Fibroblast of villous mesenchyme (primary cell): ENCODE results near the gene SERPINA10. TPM values are rescaled to one million over a fixed set of nuclear protein-coding genes. Genes with fewer than 3 reads are reported as not detected.
"Not testable (repeated sequence)": the region's sequence is repeated elsewhere in the genome, so short reads cannot be mapped to it uniquely, and the experiment has no call there.

Experiments used
- DNase-seq: peaks from one replicate; pipeline ENCODE4 v3.0.0-alpha.2; 2010; ENCODE audit warnings: low read depth
- H3K4me3 ChIP-seq: 2 replicates; pipeline ENCODE4 v1.5.1; 2011; ENCODE audit warnings: low read depth, mild to moderate bottlenecking, low read length
- total RNA-seq: library from RNA; depleted of rRNA; stranded (reverse); fragments of >200 nt; gene quantifications from 2 replicates; pipeline ENCODE4 v1.2.3, GENCODE V29; 2012
- TF ChIP-seq, protein P1 (sequence below): IDR thresholded peaks from 2 replicates; pipeline ENCODE4 v1.5.1; 2012; ENCODE audit warnings: low read depth, mild to moderate bottlenecking, low read length; ENCODE audit not compliant: insufficient read depth

The SERPINA10 gene
- total RNA-seq, 1 donor = not detected

DNA sequence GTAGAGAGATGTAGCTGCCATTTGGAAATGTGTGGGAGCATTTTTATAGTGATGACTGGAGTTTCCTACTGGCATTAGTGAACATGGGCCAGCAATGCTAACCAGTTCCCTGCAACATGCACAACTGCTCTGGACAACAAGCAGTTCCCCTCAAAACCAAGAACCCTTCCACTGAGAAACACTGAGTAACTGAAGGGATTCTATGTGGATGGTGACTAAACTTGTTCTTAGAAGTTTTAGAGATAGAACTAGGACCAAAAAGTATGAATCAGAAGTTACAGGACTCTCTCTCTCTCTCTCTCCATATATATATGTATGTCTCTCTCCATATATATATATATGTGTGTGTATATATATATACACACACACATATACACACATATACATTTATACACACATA lies 7.9 kb downstream of the SERPINA10 start:
- no peak overlapping the region for H3K4me3 ChIP-seq
- TF ChIP-seq, protein P1, sequence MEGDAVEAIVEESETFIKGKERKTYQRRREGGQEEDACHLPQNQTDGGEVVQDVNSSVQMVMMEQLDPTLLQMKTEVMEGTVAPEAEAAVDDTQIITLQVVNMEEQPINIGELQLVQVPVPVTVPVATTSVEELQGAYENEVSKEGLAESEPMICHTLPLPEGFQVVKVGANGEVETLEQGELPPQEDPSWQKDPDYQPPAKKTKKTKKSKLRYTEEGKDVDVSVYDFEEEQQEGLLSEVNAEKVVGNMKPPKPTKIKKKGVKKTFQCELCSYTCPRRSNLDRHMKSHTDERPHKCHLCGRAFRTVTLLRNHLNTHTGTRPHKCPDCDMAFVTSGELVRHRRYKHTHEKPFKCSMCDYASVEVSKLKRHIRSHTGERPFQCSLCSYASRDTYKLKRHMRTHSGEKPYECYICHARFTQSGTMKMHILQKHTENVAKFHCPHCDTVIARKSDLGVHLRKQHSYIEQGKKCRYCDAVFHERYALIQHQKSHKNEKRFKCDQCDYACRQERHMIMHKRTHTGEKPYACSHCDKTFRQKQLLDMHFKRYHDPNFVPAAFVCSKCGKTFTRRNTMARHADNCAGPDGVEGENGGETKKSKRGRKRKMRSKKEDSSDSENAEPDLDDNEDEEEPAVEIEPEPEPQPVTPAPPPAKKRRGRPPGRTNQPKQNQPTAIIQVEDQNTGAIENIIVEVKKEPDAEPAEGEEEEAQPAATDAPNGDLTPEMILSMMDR = no peak
- DNase-seq = no peak

- DNase-seq = no peak
- no peak overlapping the region for H3K4me3 ChIP-seq
- TF ChIP-seq, protein P1 = no peak
These were observed 8.8 kb downstream of the SERPINA10 start for GRCh38 chr14:94284221-94284620.

DNA sequence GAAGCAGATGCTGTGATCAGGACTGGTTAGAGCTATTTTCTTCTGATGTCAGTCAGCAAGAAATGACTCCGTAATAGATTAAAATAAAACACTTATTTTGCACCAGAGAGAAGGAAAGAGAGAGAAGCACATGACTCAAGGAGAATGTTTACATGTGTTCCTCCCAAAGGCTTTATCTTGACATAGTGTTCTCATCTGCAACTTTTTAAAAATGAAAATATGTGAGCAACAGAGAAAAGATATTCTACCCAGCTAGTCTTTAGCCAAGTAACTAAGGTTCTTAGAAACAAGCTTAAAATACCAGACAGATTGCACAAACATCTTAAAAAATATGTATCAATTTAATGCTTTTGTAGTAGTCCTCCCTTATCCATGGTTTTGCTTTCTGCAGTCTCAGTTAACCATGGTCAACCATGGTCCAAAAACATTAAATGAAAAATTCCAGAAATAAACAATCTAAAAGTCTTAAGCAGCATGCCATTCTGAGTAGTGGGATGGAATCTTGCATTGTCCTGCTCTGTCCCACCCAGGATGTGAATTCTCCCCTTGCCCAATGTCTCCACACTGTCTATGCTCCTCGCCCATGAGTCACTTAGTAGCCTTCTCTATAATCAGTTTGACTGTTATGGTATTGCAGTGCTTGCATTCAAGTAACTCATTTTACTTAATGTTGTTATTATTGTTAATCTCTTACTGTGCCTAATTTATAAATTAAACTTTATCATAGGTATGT lies 9.9 kb downstream of the SERPINA10 start:
- no peak for DNase-seq
- no peak overlapping the region for H3K4me3 ChIP-seq
- TF ChIP-seq, protein P1 = no peak

DNA sequence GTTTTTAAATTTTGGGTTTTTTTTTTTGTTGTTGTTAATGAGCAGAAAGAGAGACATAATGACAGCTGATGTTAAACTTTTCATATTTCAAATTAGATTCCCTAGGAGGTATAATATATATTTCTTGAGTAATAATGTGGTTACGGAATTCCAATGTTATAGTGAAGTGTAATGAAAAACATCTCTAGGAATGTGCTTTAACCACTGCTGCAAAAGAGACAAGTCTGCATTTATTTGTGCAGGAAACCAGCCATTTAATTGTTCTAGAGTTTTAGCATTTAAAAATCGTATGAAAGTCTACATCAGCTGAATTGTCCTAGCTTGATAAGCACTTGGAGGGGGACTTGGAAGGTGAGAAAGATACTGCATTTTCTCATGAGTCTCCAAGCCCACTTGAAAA lies 14.3 kb downstream of the SERPINA10 start:
- TF ChIP-seq, protein P1 = no peak
- DNase-seq = no peak
- no peak overlapping the region for H3K4me3 ChIP-seq

- DNase-seq, H3K4me3 ChIP-seq: not testable (repeated sequence)
These were observed 16.0 kb downstream of the SERPINA10 start for GRCh38 chr14:94276898-94277561.

DNA sequence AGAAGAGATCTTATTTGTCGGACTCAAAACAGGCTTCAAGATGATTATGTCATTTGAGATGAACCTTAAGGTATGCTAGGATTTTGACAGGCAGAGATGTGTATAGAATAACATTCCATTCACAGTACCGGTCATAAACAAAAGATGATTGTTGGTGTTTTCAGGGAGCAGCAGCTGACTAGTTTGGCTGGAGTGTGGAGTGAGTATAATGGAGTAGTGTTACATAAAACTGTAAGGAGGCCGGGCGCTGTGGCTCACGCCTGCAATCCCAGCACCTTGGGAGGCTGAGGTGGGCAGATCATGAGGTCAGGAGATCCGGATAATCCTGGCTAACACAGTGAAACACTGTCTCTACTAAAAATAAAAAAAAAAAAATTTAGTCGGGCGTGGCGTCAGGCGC lies 23.9 kb downstream of the SERPINA10 start:
- no peak for DNase-seq
- no peak overlapping the region for H3K4me3 ChIP-seq
- TF ChIP-seq, protein P1 = no peak

GRCh38 chr14:94268582-94268981 lies 24.5 kb downstream of the SERPINA10 start:
- H3K4me3 ChIP-seq, DNase-seq: not testable (repeated sequence)

- no peak overlapping the region for H3K4me3 ChIP-seq
- no peak for DNase-seq
- TF ChIP-seq, protein P1 = no peak
These were observed 25.7 kb downstream of the SERPINA10 start for GRCh38 chr14:94267352-94267751.

DNA sequence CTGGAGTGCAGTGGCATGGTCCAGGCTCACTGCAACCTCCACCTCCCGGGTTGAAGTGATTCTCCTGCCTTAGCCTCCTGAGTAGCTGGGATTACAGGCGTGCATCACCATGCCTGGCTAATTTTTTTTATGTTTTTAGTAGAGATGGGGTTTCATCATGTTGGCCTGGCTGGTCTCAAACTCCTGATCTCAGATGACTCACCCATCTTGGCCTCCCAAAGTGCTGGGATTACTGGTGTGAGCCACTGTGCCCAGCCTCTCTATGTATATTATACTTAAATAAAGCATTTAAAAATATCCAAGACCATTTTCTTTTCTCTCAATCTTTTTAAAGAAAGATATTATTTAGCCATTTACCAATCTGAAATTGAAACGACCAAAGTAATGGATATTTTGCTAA lies 28.9 kb downstream of the SERPINA10 start:
- not testable (repeated sequence) for DNase-seq, H3K4me3 ChIP-seq
